WTC11 (cell line): ENCODE measurements around the gene MYO3A.

Experiments
- CREM ChIP-seq: sonication (generic); formaldehyde crosslinking; IDR thresholded peaks from 2 replicates; pipeline ENCODE4 v1.8.1; 2022; ENCODE audit warnings: mild to moderate bottlenecking, missing genetic modification reagents, moderate library complexity
- CTCF ChIP-seq: fragments of 200-600 bp; IDR thresholded peaks from 2 replicates; pipeline ENCODE4 v1.8.0; 2022; ENCODE audit warnings: antibody characterized with exemption
- ERG ChIP-seq: fragments of 250-450 bp; sonication (Bioruptor Pico); IDR thresholded peaks from 2 replicates; pipeline ENCODE4 v1.8.0; 2021; ENCODE audit warnings: mild to moderate bottlenecking
- NR2C2 ChIP-seq: sonication (generic); formaldehyde crosslinking; IDR thresholded peaks from 2 replicates; pipeline ENCODE4 v1.8.0; 2022; ENCODE audit warnings: mild to moderate bottlenecking, missing genetic modification reagents
- TP53 ChIP-seq: sonication (generic); formaldehyde crosslinking; IDR thresholded peaks from 2 replicates; pipeline ENCODE4 v1.8.1; 2023; ENCODE audit warnings: mild to moderate bottlenecking, missing genetic modification reagents

DNA sequence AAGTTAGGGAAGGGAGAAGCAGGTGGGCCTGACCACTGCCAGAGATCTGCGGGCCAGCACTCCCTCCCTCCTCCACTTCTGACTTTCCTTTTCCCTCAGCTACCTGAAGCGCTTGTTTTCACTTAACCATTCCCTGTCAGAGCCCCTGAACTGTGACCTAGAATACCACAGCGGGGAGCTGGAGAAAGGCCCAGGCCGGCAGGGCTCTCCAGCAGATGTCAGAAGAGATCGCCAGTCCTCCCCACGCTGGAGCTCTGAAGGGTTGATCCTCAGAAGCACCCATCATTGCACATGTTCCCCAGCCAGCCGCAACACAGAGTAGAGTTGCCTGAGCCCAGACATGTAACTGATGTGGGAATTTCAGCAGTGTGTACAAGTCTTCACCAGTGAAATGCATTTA is 238.1 kb downstream of the MYO3A start:
- TF ChIP-seq NR2C2 (CRISPR knock-in tag) (no peak), CTCF (no peak), ERG (no peak), TP53 (CRISPR knock-in tag) (no peak), CREM (CRISPR knock-in tag) (no peak)
